ENCODE data around the gene ZNF691.
"Not testable (repeated sequence)": the region's sequence is repeated elsewhere in the genome, so short reads cannot be mapped to it uniquely, and the experiment has no call there.

The ZNF691 gene

GRCh38 chr1:42861014-42861399 lies 14.6 kb downstream of the ZNF691 start:
- DNase-seq = no peak

- DNase-seq = no peak
These were observed 20.1 kb downstream of the ZNF691 start for GRCh38 chr1:42866549-42866948.

GRCh38 chr1:42868466-42868865 lies 22.1 kb downstream of the ZNF691 start:
- not testable (repeated sequence) for DNase-seq

- not testable (repeated sequence) for DNase-seq
These were observed 22.8 kb downstream of the ZNF691 start for GRCh38 chr1:42869254-42869653.

- not testable (repeated sequence) for DNase-seq
These were observed 23.3 kb downstream of the ZNF691 start for GRCh38 chr1:42869751-42870150.

GRCh38 chr1:42873108-42873507 lies 26.7 kb downstream of the ZNF691 start:
- not testable (repeated sequence) for DNase-seq

- DNase-seq = no peak
These were observed 27.3 kb downstream of the ZNF691 start for GRCh38 chr1:42873670-42874069.

- DNase-seq = no peak
These were observed 29.6 kb downstream of the ZNF691 start for GRCh38 chr1:42876009-42876408.

- DNase-seq = no peak
These were observed 31.0 kb downstream of the ZNF691 start for GRCh38 chr1:42877380-42877779.

GRCh38 chr1:42880384-42880783 lies 34.0 kb downstream of the ZNF691 start:
- DNase-seq = no peak

GRCh38 chr1:42886046-42886739 lies 39.8 kb downstream of the ZNF691 start:
- no peak for DNase-seq

GRCh38 chr1:42886800-42887199 lies 40.4 kb downstream of the ZNF691 start:
- DNase-seq = no peak

GRCh38 chr1:42887366-42887765 lies 41.0 kb downstream of the ZNF691 start:
- DNase-seq = no peak

- DNase-seq = no peak
These were observed 41.7 kb downstream of the ZNF691 start for GRCh38 chr1:42888013-42888633.

GRCh38 chr1:42889264-42889663 lies 42.9 kb downstream of the ZNF691 start:
- no peak for DNase-seq

- no peak for DNase-seq
These were observed 45.2 kb downstream of the ZNF691 start for GRCh38 chr1:42891465-42892138.

GRCh38 chr1:42899960-42900359 lies 53.5 kb downstream of the ZNF691 start:
- not testable (repeated sequence) for DNase-seq
